T-helper 1 cell treated with Interleukin-12 subunit alpha and Interleukin-12 subunit beta and Interleukin-4 antibody, amounts not matched to agents 30 μg/mL and 1 μg/mL, for 36 hours (primary cell): ENCODE data around the gene GRK3.
A peak's percentile ranks its signal among the peaks of the same experiment; 100 is the strongest.

Experiments
- H3K27ac Mint-ChIP-seq: one replicate; pipeline ENCODE4 v1.8.0; 2021; ENCODE audit warnings: mild to moderate bottlenecking, mixed read lengths
- H3K27me3 Mint-ChIP-seq: one replicate; pipeline ENCODE4 v1.8.0; 2021; ENCODE audit warnings: low read depth, mixed read lengths
- H3K36me3 Mint-ChIP-seq: one replicate; pipeline ENCODE4 v1.8.0; 2021; ENCODE audit warnings: low read depth, mixed read lengths
- H3K4me1 Mint-ChIP-seq: one replicate; pipeline ENCODE4 v1.8.0; 2021; ENCODE audit warnings: low read depth, mixed read lengths
- H3K4me3 Mint-ChIP-seq: one replicate; pipeline ENCODE4 v1.8.0; 2021; ENCODE audit warnings: mild to moderate bottlenecking, moderate library complexity, mixed read lengths
- H3K9me3 Mint-ChIP-seq: one replicate; pipeline ENCODE4 v1.8.0; 2021; ENCODE audit warnings: mixed read lengths

GRK3 gene

GRCh38 chr22:25739659-25740344, 175.3 kb downstream of the GRK3 start:
- H3K27me3 Mint-ChIP-seq = no peaks in the 10 kb centered on the region
- no peak overlapping the region for H3K4me3 Mint-ChIP-seq
- H3K27ac Mint-ChIP-seq = peak overlapping the region; percentile 89
- peaks cover 22% of the 10 kb centered on the region for H3K36me3 Mint-ChIP-seq
- no peaks in the 10 kb centered on the region for H3K9me3 Mint-ChIP-seq
- peaks cover 63% of the 10 kb centered on the region for H3K4me1 Mint-ChIP-seq

- H3K4me1 Mint-ChIP-seq = peaks cover 57% of the 10 kb centered on the region
- H3K9me3 Mint-ChIP-seq = no peaks in the 10 kb centered on the region
- H3K27ac Mint-ChIP-seq = peak within 1 kb of the TSS; percentile 70
- no peak within 1 kb of the TSS for H3K4me3 Mint-ChIP-seq
- H3K36me3 Mint-ChIP-seq = peaks cover 18% of the 10 kb centered on the region
- no peaks in the 10 kb centered on the region for H3K27me3 Mint-ChIP-seq
These were observed 177.5 kb downstream of the GRK3 start, which contains the start of gene MYO18B for GRCh38 chr22:25741692-25742626. TSS of gene MYO18B (plus strand) at chr22:25742188. CDS start at chr22:25761093, 18,905 bp downstream.

GRCh38 chr22:25742918-25743708, 178.6 kb downstream of the GRK3 start:
- Mint-ChIP-seq H3K27me3 (no peaks in the 10 kb centered on the region), H3K4me3 (peak overlapping the region; percentile 19), H3K4me1 (peaks cover 56% of the 10 kb centered on the region), H3K9me3 (no peaks in the 10 kb centered on the region), H3K36me3 (peaks cover 21% of the 10 kb centered on the region), H3K27ac (peak overlapping the region; percentile 70)

DNA sequence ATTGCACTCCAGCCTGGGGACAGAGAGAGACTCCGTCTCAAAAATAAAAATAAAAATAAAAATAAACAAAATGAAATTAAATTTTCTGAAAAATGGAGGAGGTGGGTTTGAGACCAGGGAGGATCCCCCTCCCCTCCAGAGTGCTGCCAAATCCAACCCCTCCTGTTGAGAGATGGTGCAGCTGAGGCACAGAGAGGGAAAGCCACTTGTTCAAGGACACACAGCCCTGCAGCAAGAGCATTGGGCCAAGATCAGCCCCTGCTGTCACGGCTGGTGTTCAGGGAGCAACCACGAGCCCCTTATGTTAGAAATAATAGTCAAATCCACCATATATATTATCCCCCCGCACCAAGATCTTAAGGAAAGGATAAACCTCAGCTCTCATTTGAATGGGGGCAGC, 180.2 kb downstream of the GRK3 start:
- Mint-ChIP-seq H3K9me3 (no peaks in the 10 kb centered on the region), H3K36me3 (peaks cover 29% of the 10 kb centered on the region), H3K4me3 (no peak overlapping the region), H3K4me1 (peaks cover 63% of the 10 kb centered on the region), H3K27me3 (no peaks in the 10 kb centered on the region), H3K27ac (peak overlapping the region; percentile 41)

- H3K27me3 Mint-ChIP-seq = no peaks in the 10 kb centered on the region
- peak overlapping the region; percentile 78 for H3K27ac Mint-ChIP-seq
- peaks cover 32% of the 10 kb centered on the region for H3K36me3 Mint-ChIP-seq
- peak overlapping the region; percentile 12 for H3K4me3 Mint-ChIP-seq
- H3K4me1 Mint-ChIP-seq = peaks cover 68% of the 10 kb centered on the region
- no peaks in the 10 kb centered on the region for H3K9me3 Mint-ChIP-seq
These were observed 181.0 kb downstream of the GRK3 start for GRCh38 chr22:25745341-25746011.

- H3K4me1 Mint-ChIP-seq = peaks cover 73% of the 10 kb centered on the region
- peaks cover 34% of the 10 kb centered on the region for H3K36me3 Mint-ChIP-seq
- H3K9me3 Mint-ChIP-seq = no peaks in the 10 kb centered on the region
- no peaks in the 10 kb centered on the region for H3K27me3 Mint-ChIP-seq
- no peak overlapping the region for H3K4me3 Mint-ChIP-seq
- peak overlapping the region; percentile 78 for H3K27ac Mint-ChIP-seq
These were observed 181.5 kb downstream of the GRK3 start for GRCh38 chr22:25746012-25746373.

GRCh38 chr22:25747245-25747944, 182.9 kb downstream of the GRK3 start:
- Mint-ChIP-seq H3K4me1 (peaks cover 74% of the 10 kb centered on the region), H3K27ac (peak overlapping the region; percentile 100), H3K36me3 (peaks cover 38% of the 10 kb centered on the region), H3K27me3 (no peaks in the 10 kb centered on the region), H3K4me3 (no peak overlapping the region), H3K9me3 (no peaks in the 10 kb centered on the region)

DNA sequence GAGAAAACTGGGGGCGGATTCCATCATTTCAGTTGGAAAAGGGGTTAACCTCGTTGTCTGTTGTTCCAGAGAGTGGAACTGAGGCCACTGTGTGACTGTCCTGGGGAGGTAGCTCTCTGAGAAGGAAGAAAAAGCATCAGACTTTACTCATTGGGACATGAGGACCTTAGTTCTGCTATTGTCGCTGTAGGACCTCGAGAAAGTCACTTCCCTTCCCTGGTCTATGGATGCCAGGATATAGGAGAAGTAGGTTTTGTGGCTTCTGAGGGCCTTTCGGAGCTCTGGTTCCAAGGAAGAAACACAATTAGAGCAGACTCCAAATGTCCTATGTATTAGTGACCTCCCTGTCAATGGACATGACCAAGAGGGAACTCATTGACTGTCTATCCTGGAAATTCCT, 183.7 kb downstream of the GRK3 start:
- no peaks in the 10 kb centered on the region for H3K9me3 Mint-ChIP-seq
- no peaks in the 10 kb centered on the region for H3K27me3 Mint-ChIP-seq
- H3K27ac Mint-ChIP-seq = peak overlapping the region; percentile 100
- no peak overlapping the region for H3K4me3 Mint-ChIP-seq
- peaks cover 34% of the 10 kb centered on the region for H3K36me3 Mint-ChIP-seq
- H3K4me1 Mint-ChIP-seq = peaks cover 69% of the 10 kb centered on the region

DNA sequence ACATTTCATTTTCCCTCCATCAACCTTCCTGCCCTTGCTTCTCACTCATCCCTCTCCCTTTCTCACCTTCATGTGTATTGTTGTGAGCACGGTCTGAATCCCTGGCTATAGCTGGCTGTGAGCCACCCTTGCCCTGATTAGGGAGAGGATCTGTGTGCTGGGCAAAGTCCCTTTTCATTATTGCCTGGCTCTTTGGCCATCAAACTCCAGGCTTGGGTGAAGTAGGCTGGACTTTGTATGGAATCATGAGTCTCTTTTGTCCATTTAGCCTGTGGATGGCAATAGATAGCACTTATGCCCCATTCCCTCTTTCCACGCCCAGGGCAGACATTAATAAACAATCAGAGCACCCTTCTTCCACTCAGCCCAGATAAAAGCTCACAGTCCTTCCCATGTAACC, 184.2 kb downstream of the GRK3 start:
- Mint-ChIP-seq H3K4me1 (peaks cover 66% of the 10 kb centered on the region), H3K36me3 (peaks cover 32% of the 10 kb centered on the region)

DNA sequence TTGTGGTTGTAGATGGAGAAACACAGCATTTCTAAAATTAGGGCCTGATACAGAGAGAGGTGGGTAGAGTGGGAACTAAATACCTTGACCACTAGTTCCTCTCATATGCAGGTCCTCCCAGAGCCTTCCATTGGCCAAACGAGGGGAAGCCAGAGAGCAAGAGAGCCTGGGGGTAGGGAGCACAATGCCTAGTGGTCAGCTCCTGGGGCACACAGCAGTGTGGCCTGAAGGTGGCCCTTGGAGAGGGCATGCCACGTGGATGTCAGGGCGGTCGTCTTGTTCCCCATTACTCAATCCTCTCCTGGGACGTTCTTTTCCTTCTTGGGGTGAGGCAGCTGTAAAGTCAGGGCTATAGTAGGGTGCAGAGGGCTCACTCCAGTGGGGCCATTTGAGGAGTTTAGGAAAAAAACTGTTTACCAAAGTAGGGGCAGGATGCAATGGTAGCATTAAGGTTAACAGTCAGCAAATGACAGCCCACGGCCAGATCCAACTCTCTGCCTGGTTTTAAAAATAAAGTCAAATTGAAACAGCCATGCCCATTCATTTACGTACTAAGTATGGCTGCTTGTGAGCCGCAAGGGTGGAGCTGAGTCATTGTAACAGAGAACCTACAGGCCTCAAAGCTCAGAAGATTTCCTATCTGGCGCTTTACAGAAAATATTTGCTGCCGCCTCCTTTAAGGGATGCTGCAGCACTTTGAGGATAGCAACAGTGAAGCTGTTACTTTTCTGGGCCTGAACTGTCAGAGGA, 185.1 kb downstream of the GRK3 start:
- H3K9me3 Mint-ChIP-seq = no peaks in the 10 kb centered on the region
- peak overlapping the region; percentile 88 for H3K4me3 Mint-ChIP-seq
- H3K36me3 Mint-ChIP-seq = peaks cover 29% of the 10 kb centered on the region
- peak overlapping the region; percentile 100 for H3K27ac Mint-ChIP-seq
- H3K27me3 Mint-ChIP-seq = no peaks in the 10 kb centered on the region
- peaks cover 64% of the 10 kb centered on the region for H3K4me1 Mint-ChIP-seq

More for the DNA sequence above, 184.2 kb downstream of the GRK3 start:
- Mint-ChIP-seq H3K27ac (peak overlapping the region; percentile 100), H3K4me3 (peak overlapping the region; percentile 88), H3K9me3 (no peaks in the 10 kb centered on the region), H3K27me3 (no peaks in the 10 kb centered on the region)

- peaks cover 26% of the 10 kb centered on the region for H3K36me3 Mint-ChIP-seq
- no peaks in the 10 kb centered on the region for H3K27me3 Mint-ChIP-seq
- peaks cover 57% of the 10 kb centered on the region for H3K4me1 Mint-ChIP-seq
- H3K27ac Mint-ChIP-seq = peak overlapping the region; percentile 100
- no peaks in the 10 kb centered on the region for H3K9me3 Mint-ChIP-seq
- peak overlapping the region; percentile 88 for H3K4me3 Mint-ChIP-seq
These were observed 186.2 kb downstream of the GRK3 start for GRCh38 chr22:25750569-25751173.

- H3K36me3 Mint-ChIP-seq = peaks cover 26% of the 10 kb centered on the region
- no peaks in the 10 kb centered on the region for H3K27me3 Mint-ChIP-seq
- H3K27ac Mint-ChIP-seq = peak overlapping the region; percentile 100
- peak overlapping the region; percentile 40 for H3K4me3 Mint-ChIP-seq
- H3K9me3 Mint-ChIP-seq = no peaks in the 10 kb centered on the region
- H3K4me1 Mint-ChIP-seq = peaks cover 55% of the 10 kb centered on the region
These were observed 186.7 kb downstream of the GRK3 start for GRCh38 chr22:25751174-25751581.
